Measurements from ENCODE around the gene HINFP.

HINFP gene

GRCh38 chr11:119175493-119176077, 54.2 kb downstream of the HINFP start:
- TF ChIP-seq CREB1 (IDR thresholded peaks at IDR 0.05; ENCODE audit: low read depth) (no peak), CEBPB (IDR thresholded peaks at IDR 0.05) (no peak), TAF1 (IDR thresholded peaks at IDR 0.05; ENCODE audit: low read depth) (no peak), YY1 (IDR thresholded peaks at IDR 0.05; ENCODE audit: low read depth) (no peak), EGR1 (IDR thresholded peaks at IDR 0.05) (no peak), ZBTB7A (IDR thresholded peaks at IDR 0.05; ENCODE audit: low read depth) (no peak), REST (IDR thresholded peaks at IDR 0.05; ENCODE audit: low read depth) (no peak), EP300 (IDR thresholded peaks at IDR 0.05; ENCODE audit: borderline replicate concordance) (no peak), RAD21 (IDR thresholded peaks at IDR 0.05; ENCODE audit: low read depth) (no peak), USF1 (IDR thresholded peaks at IDR 0.05) (no peak), TCF12 (IDR thresholded peaks at IDR 0.05; ENCODE audit: low read depth) (no peak), FOXM1 (IDR thresholded peaks at IDR 0.05; ENCODE audit: borderline replicate concordance, low read depth) (no peak), MAX (IDR thresholded peaks at IDR 0.05) (no peak)

- no peak for TF ChIP-seq TAF1 (IDR thresholded peaks at IDR 0.05; ENCODE audit: low read depth)
- no peak for TF ChIP-seq MAX (IDR thresholded peaks at IDR 0.05)
- TF ChIP-seq EGR1 (IDR thresholded peaks at IDR 0.05) = no peak
- no peak for TF ChIP-seq FOXM1 (IDR thresholded peaks at IDR 0.05; ENCODE audit: borderline replicate concordance, low read depth)
- TF ChIP-seq TEAD4 (IDR thresholded peaks at IDR 0.05) = no peak
- no peak for TF ChIP-seq RAD21 (IDR thresholded peaks at IDR 0.05; ENCODE audit: low read depth)
- no peak for TF ChIP-seq USF1 (IDR thresholded peaks at IDR 0.05)
- TF ChIP-seq YY1 (IDR thresholded peaks at IDR 0.05; ENCODE audit: low read depth) = no peak
- no peak for TF ChIP-seq TCF12 (IDR thresholded peaks at IDR 0.05; ENCODE audit: low read depth)
- TF ChIP-seq EP300 (IDR thresholded peaks at IDR 0.05; ENCODE audit: borderline replicate concordance) = no peak
- TF ChIP-seq NFIC (IDR thresholded peaks at IDR 0.05) = no peak
- TF ChIP-seq CREB1 (IDR thresholded peaks at IDR 0.05; ENCODE audit: low read depth) = no peak
- TF ChIP-seq REST (IDR thresholded peaks at IDR 0.05; ENCODE audit: low read depth) = no peak
- TF ChIP-seq CEBPB (IDR thresholded peaks at IDR 0.05) = no peak
Observed at GRCh38 chr11:119178166-119178680, 56.8 kb downstream of the HINFP start.

- TF ChIP-seq MAX (IDR thresholded peaks at IDR 0.05) (no peak), USF1 (IDR thresholded peaks at IDR 0.05) (no peak), TCF12 (IDR thresholded peaks at IDR 0.05; ENCODE audit: low read depth) (no peak), REST (IDR thresholded peaks at IDR 0.05; ENCODE audit: low read depth) (no peak), FOXM1 (IDR thresholded peaks at IDR 0.05; ENCODE audit: borderline replicate concordance, low read depth) (no peak), NFIC (IDR thresholded peaks at IDR 0.05) (no peak), ZBTB7A (IDR thresholded peaks at IDR 0.05; ENCODE audit: low read depth) (no peak), CEBPB (IDR thresholded peaks at IDR 0.05) (no peak), RAD21 (IDR thresholded peaks at IDR 0.05; ENCODE audit: low read depth) (no peak), CREB1 (IDR thresholded peaks at IDR 0.05; ENCODE audit: low read depth) (no peak), EGR1 (IDR thresholded peaks at IDR 0.05) (no peak), TEAD4 (IDR thresholded peaks at IDR 0.05) (no peak), EP300 (IDR thresholded peaks at IDR 0.05; ENCODE audit: borderline replicate concordance) (no peak), TAF1 (IDR thresholded peaks at IDR 0.05; ENCODE audit: low read depth) (no peak), YY1 (IDR thresholded peaks at IDR 0.05; ENCODE audit: low read depth) (no peak)
Observed at GRCh38 chr11:119179342-119179741, 58.0 kb downstream of the HINFP start.
